ENCODE results near the gene KCND2. TPM values are rescaled to one million over a fixed set of nuclear protein-coding genes. Genes with fewer than 3 reads are reported as not detected.

The KCND2 gene
- total RNA-seq, 1 donor from 2014 or later: 0.29 TPM

GRCh38 chr7:120293027-120293426 lies 20.1 kb downstream of the KCND2 start:
- no peak for DNase-seq (ENCODE audit: low read depth)
- no peak for TF ChIP-seq CTCF (IDR thresholded peaks at IDR 0.05; ENCODE audit: insufficient read depth, low read length, poor library complexity, severe bottlenecking)
- H3K4me3 ChIP-seq (ENCODE audit: low read depth, low read length): no peak overlapping the region
- H3K36me3 ChIP-seq (ENCODE audit: control insufficient read depth, insufficient read depth, low read length): no peaks in the 10 kb centered on the region
- no peaks in the 10 kb centered on the region for H3K27me3 ChIP-seq (ENCODE audit: control insufficient read depth, insufficient read depth, low read length)

DNA sequence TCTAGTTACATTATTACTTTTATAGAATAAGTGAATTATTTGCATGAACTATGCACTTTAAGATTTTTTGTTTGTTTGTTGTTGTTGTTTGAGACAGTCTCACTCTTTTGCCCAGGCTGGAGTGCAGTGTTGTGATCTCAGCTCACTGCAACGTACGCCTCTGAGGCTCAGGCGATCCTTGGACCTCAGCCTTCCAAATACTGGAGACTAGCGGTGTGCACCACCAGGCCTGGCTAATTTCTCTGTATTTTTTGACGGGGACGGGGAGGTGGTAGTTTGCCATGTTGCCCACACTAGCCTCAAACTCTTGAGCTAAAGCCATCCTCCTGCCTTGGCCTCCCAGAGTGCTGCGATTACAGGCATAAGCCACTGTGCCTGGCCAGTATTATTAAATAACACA lies 29.2 kb downstream of the KCND2 start:
- Histone ChIP-seq H3K36me3 (ENCODE audit: control insufficient read depth, insufficient read depth, low read length) (no peaks in the 10 kb centered on the region), H3K4me3 (ENCODE audit: low read depth, low read length) (no peak overlapping the region), H3K27me3 (ENCODE audit: control insufficient read depth, insufficient read depth, low read length) (no peaks in the 10 kb centered on the region)
- TF ChIP-seq CTCF (IDR thresholded peaks at IDR 0.05; ENCODE audit: insufficient read depth, low read length, poor library complexity, severe bottlenecking): no peak
- no peak for DNase-seq (ENCODE audit: low read depth)

DNA sequence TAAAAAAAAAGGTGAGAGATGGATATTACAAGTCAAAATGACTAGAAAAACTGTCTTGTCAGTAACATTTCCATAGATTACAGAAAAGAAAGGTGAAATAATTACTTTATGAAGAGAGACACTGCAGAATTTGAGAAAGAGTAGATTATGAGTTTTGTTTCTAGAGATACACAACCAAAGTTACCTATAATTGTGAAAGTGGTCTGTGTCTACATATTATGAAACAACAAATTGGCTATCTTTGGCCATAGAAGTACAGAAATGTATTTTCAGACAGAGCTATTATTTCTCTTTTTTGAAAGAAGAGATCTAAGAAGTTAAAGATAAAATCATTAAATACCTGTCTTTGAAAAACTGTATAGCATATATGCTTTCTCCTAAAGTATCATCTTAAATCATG lies 30.1 kb downstream of the KCND2 start:
- Histone ChIP-seq H3K4me3 (ENCODE audit: low read depth, low read length) (no peak overlapping the region), H3K27me3 (ENCODE audit: control insufficient read depth, insufficient read depth, low read length) (no peaks in the 10 kb centered on the region), H3K36me3 (ENCODE audit: control insufficient read depth, insufficient read depth, low read length) (no peaks in the 10 kb centered on the region)
- no peak for TF ChIP-seq CTCF (IDR thresholded peaks at IDR 0.05; ENCODE audit: insufficient read depth, low read length, poor library complexity, severe bottlenecking)
- DNase-seq (ENCODE audit: low read depth): no peak

DNA sequence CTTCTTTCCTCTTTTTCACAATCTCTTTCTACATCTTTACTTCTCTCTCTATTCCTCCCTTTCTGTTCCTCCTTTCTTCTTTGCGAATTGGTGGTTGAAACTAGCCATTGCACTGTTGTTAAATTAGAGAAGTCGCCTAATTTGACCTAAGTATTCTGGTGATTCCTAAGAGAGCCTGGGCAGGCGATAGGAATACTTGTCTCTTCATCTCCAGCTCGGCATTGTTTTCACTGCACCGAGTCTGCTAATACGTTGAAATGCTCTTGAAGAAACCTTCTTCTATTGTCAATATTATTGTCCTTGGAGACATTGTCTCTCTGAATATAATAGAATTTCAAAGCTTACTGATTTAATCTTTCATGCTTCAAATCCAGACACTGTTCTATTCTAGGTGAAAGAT lies 31.7 kb downstream of the KCND2 start:
- Histone ChIP-seq H3K36me3 (ENCODE audit: control insufficient read depth, insufficient read depth, low read length) (no peaks in the 10 kb centered on the region), H3K27me3 (ENCODE audit: control insufficient read depth, insufficient read depth, low read length) (no peaks in the 10 kb centered on the region), H3K4me3 (ENCODE audit: low read depth, low read length) (no peak overlapping the region)
- DNase-seq (ENCODE audit: low read depth): no peak
- TF ChIP-seq CTCF (IDR thresholded peaks at IDR 0.05; ENCODE audit: insufficient read depth, low read length, poor library complexity, severe bottlenecking): no peak

DNA sequence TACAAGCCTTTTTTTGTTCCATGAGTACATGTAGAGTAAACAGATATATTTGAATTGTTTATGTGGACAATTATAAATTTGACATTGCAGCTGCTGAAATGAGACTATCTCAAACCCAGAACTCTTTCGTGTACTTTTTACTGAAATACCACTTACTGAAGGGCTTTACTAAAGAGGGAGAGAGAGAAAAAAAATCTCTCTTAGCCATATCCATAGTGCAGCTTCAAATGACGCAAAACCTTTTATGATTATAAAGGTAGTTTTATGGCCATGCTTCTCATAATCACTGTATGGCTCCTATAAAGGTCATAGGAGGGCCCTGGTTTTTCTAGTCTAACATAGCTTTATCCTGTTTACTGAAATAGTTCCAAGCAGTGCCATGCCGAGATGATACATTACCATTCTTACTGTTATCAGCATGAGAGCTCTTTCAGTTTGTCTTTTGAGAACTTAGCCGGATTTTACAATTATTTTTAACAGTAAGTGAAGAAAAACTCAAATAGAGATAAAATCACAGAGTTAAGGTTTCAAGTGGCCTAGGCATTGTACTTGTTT lies 35.1 kb downstream of the KCND2 start:
- Histone ChIP-seq H3K36me3 (ENCODE audit: control insufficient read depth, insufficient read depth, low read length) (no peaks in the 10 kb centered on the region), H3K4me3 (ENCODE audit: low read depth, low read length) (no peak overlapping the region), H3K27me3 (ENCODE audit: control insufficient read depth, insufficient read depth, low read length) (no peaks in the 10 kb centered on the region)
- no peak for DNase-seq (ENCODE audit: low read depth)
- no peak for TF ChIP-seq CTCF (IDR thresholded peaks at IDR 0.05; ENCODE audit: insufficient read depth, low read length, poor library complexity, severe bottlenecking)

DNA sequence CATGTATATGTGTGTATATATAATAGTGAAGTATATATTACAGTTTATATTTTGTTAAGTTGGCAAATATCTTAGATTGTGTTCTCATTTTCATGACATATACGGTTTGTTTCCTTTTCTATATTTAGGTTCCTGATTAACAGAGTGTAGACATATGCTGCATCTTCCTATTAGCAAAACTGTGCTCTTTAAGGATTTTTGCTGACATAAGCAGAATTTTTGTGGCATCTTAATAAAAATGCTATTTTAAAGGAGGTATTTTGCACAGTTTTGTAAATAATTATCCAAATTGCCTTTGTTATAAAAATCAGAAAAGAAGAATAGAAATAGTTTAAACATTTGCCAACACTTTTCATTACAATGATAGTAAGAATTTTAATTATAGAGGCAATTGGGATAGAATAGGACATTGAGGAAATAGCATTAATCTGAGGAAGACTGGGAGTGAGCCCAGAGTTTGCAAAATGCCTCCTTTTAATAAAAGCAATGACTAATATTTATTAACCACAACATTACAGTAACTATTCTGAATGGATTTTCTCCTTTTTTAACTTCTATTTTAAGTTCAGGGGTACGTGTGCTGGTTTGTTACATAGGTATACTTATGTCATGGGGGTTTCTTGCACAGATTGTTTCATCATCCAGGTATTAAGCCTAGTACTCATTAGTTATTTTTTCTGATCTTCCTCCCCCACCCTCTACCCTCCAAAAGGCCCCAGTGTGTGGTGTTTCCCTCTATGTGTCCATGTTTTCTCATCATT lies 38.2 kb downstream of the KCND2 start:
- Histone ChIP-seq H3K4me3 (ENCODE audit: low read depth, low read length) (no peak overlapping the region), H3K27me3 (ENCODE audit: control insufficient read depth, insufficient read depth, low read length) (no peaks in the 10 kb centered on the region), H3K36me3 (ENCODE audit: control insufficient read depth, insufficient read depth, low read length) (no peaks in the 10 kb centered on the region)
- no peak for TF ChIP-seq CTCF (IDR thresholded peaks at IDR 0.05; ENCODE audit: insufficient read depth, low read length, poor library complexity, severe bottlenecking)
- DNase-seq (ENCODE audit: low read depth): no peak

Measured in kidney epithelial cell (primary cell).